CD14-positive monocyte (primary cell): Measurements from ENCODE around the gene MIA2. TPM values are rescaled to one million over a fixed set of nuclear protein-coding genes. Genes with fewer than 3 reads are reported as not detected.

ENCODE experiments used
- DNase-seq, 3 donors: peaks; one replicate each; pipeline ENCODE4 v3.0.0-alpha.2; 2011 to 2022
- H2AFZ ChIP-seq: 2 replicates; pipeline ENCODE4 v1.6.0; 2012; ENCODE audit warnings: mild to moderate bottlenecking, low read depth, low read length, inconsistent platforms; ENCODE audit not compliant: insufficient read depth, poor library complexity, severe bottlenecking
- H3K27ac ChIP-seq, 2 donors: 1 replicate in 1 of 2; 2 replicates in 1 of 2; pipeline ENCODE4 v1.5.1; 2012 to 2013; ENCODE audit warnings: low read length in 2 of 2, control low read depth in 1 of 2, inconsistent platforms in 1 of 2, low read depth in 1 of 2, mild to moderate bottlenecking in 1 of 2
- H3K27me3 ChIP-seq, 2 donors: one replicate each; pipeline versions ENCODE4 v1.6.0 to v1.6.1; 2011 to 2013; ENCODE audit warnings: low read length in 2 of 2; ENCODE audit not compliant: control insufficient read depth in 2 of 2, insufficient read depth in 2 of 2
- H3K36me3 ChIP-seq, 2 donors: replicated peaks in 1 of 2; 1 replicate in 1 of 2; 2 replicates in 1 of 2; pipeline versions ENCODE4 v1.5.1 to v1.6.1; 2012 to 2013; ENCODE audit warnings: low read length in 2 of 2, control low read depth in 1 of 2, inconsistent platforms in 1 of 2, mild to moderate bottlenecking in 1 of 2; ENCODE audit not compliant: insufficient read depth in 2 of 2, control insufficient read depth in 1 of 2
- H3K4me1 ChIP-seq, 2 donors: 1 replicate in 1 of 2; 2 replicates in 1 of 2; pipeline versions ENCODE4 v1.5.1 to v1.6.1; 2012 to 2013; ENCODE audit warnings: low read length in 2 of 2, control low read depth in 1 of 2, inconsistent platforms in 1 of 2, mild to moderate bottlenecking in 1 of 2, moderate library complexity in 1 of 2; ENCODE audit not compliant: insufficient read depth in 2 of 2, control insufficient read depth in 1 of 2
- H3K4me2 ChIP-seq: replicated peaks from 2 replicates; pipeline ENCODE3; 2012; ENCODE audit warnings: low read length, moderate library complexity, mild to moderate bottlenecking; ENCODE audit not compliant: poor library complexity, severe bottlenecking; ENCODE audit errors: extremely low read depth
- H3K4me3 ChIP-seq, 3 experiments: fragments of 200-600 bp in 1 of 3; sonication (generic) in 1 of 3; replicated peaks in 1 of 3; 1 replicate in 2 of 3; 2 replicates in 1 of 3; pipeline ENCODE4 v1.5.1; 2011 to 2013; ENCODE audit warnings: low read length in 3 of 3, mild to moderate bottlenecking in 3 of 3, control low read depth in 2 of 3, low read depth in 2 of 3, inconsistent platforms in 1 of 3, moderate library complexity in 1 of 3
- H3K79me2 ChIP-seq: 2 replicates; pipeline ENCODE4 v1.6.0; 2012; ENCODE audit warnings: mild to moderate bottlenecking, control low read depth, inconsistent platforms, low read length, moderate library complexity; ENCODE audit not compliant: insufficient read depth
- H3K9ac ChIP-seq: 2 replicates; pipeline ENCODE4 v1.6.0; 2017; ENCODE audit warnings: low read length, mild to moderate bottlenecking; ENCODE audit not compliant: insufficient read depth, poor library complexity, severe bottlenecking
- H3K9me3 ChIP-seq, 2 donors: replicated peaks in 1 of 2; 1 replicate in 1 of 2; 2 replicates in 1 of 2; pipeline versions ENCODE4 v1.5.1 to v1.6.1; 2012 to 2013; ENCODE audit warnings: low read length in 2 of 2, control low read depth in 1 of 2; ENCODE audit not compliant: control insufficient read depth in 1 of 2, insufficient read depth in 1 of 2
- H4K20me1 ChIP-seq: 2 replicates; pipeline ENCODE4 v1.6.0; 2012; ENCODE audit warnings: mild to moderate bottlenecking, low read length, control low read depth, moderate library complexity; ENCODE audit not compliant: insufficient read depth
- H3K27ac Mint-ChIP-seq, 7 donors: one replicate each; pipeline ENCODE4 v1.8.0; 2020; ENCODE audit warnings: mild to moderate bottlenecking in 7 of 7, mixed read lengths in 7 of 7, moderate library complexity in 6 of 7, inconsistent platforms in 2 of 7
- H3K27me3 Mint-ChIP-seq, 3 donors: one replicate each; pipeline ENCODE4 v1.8.0; 2021 to 2022; ENCODE audit warnings: low read depth in 3 of 3, mild to moderate bottlenecking in 3 of 3, mixed read lengths in 3 of 3, moderate library complexity in 3 of 3, inconsistent platforms in 1 of 3
- H3K36me3 Mint-ChIP-seq, 2 donors: one replicate each; pipeline ENCODE4 v1.8.0; 2020; ENCODE audit warnings: mixed read lengths in 2 of 2, inconsistent platforms in 1 of 2, mild to moderate bottlenecking in 1 of 2
- H3K4me1 Mint-ChIP-seq: one replicate; pipeline ENCODE4 v1.8.0; 2020; ENCODE audit warnings: mild to moderate bottlenecking, mixed read lengths
- H3K4me3 Mint-ChIP-seq, 2 donors: one replicate each; pipeline ENCODE4 v1.8.0; 2020; ENCODE audit warnings: mild to moderate bottlenecking in 2 of 2, mixed read lengths in 2 of 2, moderate library complexity in 1 of 2
- H3K9me3 Mint-ChIP-seq, 7 donors: one replicate each; pipeline ENCODE4 v1.8.0; 2020 to 2022; ENCODE audit warnings: mixed read lengths in 7 of 7, mild to moderate bottlenecking in 6 of 7, moderate library complexity in 6 of 7, inconsistent platforms in 2 of 7
- CTCF ChIP-seq: fragments of 200-600 bp; IDR thresholded peaks from one replicate; pipeline ENCODE4 v1.8.0; 2022; ENCODE audit warnings: antibody characterized with exemption, mild to moderate bottlenecking
- WGBS: methylation state at CpG from one replicate; pipeline ENCODE4 v1.1.5; 2013; ENCODE audit warnings: missing lambda C conversion rate; ENCODE audit not compliant: insufficient coverage; 5-methylcytosine and 5-hydroxymethylcytosine counted together
- intact Hi-C, 2 donors: fragments of 100-400 bp; cut with micrococcal nuclease; formaldehyde crosslinking; loops; one replicate each; pipeline versions ENCODE4 v1.15.0 to v1.15.1; 2023
- polyA plus RNA-seq, 3 donors: library from polyadenylated mRNA; depleted of rRNA in 1 of 3; unstranded in 2 of 3; stranded (reverse) in 1 of 3; fragments of 300-500 nt in 2 of 3; fragments of >200 nt in 1 of 3; fragmentation: Illumina TruSeq in 2 of 3; gene quantifications; 1 replicate in 2 of 3; 2 replicates in 1 of 3; pipeline ENCODE4 v1.2.3, GENCODE V29; 2012 to 2021

Gene MIA2
- polyA plus RNA-seq, 3 donors, result 19.1 to 24.6 (median 20.0) TPM

GRCh38 chr14:39272918-39273317, 39.2 kb downstream of the MIA2 start:
- Mint-ChIP-seq H3K4me3 (no peak overlapping the region), H3K36me3 (peaks cover 12 to 21% of the 10 kb centered on the region in 2 donors), H3K4me1 (peaks cover 61% of the 10 kb centered on the region), H3K9me3 (peaks cover 0 to 12% (median 7%) of the 10 kb centered on the region in 7 donors), H3K27me3 (peaks cover 0 to 3% (median 2%) of the 10 kb centered on the region in 3 donors), H3K27ac (peak overlapping the region in 1 of 7 donors; percentile 45)
- WGBS, result no CpG with 5 or more reads among the region's 1 CpG
- no peak overlapping the region for H2AFZ ChIP-seq
- peaks cover 98% of the 10 kb centered on the region for H3K79me2 ChIP-seq
- H4K20me1 ChIP-seq, result peaks cover 78% of the 10 kb centered on the region
- H3K4me2 ChIP-seq, result no peak overlapping the region
- peaks cover 0 to 6% of the 10 kb centered on the region in 2 donors for H3K9me3 ChIP-seq
- H3K4me1 ChIP-seq, result peaks cover 15 to 26% of the 10 kb centered on the region in 2 donors
- no peak overlapping the region for H3K4me3 ChIP-seq
- no peak for TF ChIP-seq CTCF
- no peak overlapping the region for H3K9ac ChIP-seq
- no peak for DNase-seq
- no peak overlapping the region for H3K27ac ChIP-seq
- no peaks in the 10 kb centered on the region for H3K27me3 ChIP-seq
- peaks cover 0 to under 1% of the 10 kb centered on the region in 2 donors for H3K36me3 ChIP-seq
- intact Hi-C loops, result no loop called here

- H3K27ac Mint-ChIP-seq, result peak overlapping the region in 2 of 7 donors; percentile 41 to 53
- H3K4me3 Mint-ChIP-seq, result no peak overlapping the region
- peaks cover 88% of the 10 kb centered on the region for H3K79me2 ChIP-seq
- H4K20me1 ChIP-seq, result peaks cover 81% of the 10 kb centered on the region
- no peak overlapping the region for H2AFZ ChIP-seq
- H3K36me3 ChIP-seq, result peaks cover 18 to 26% of the 10 kb centered on the region in 2 donors
- peaks cover 0 to 12% (median 7%) of the 10 kb centered on the region in 7 donors for H3K9me3 Mint-ChIP-seq
- WGBS, result no CpG with 5 or more reads among the region's 5 CpGs
- H3K27me3 ChIP-seq, result no peaks in the 10 kb centered on the region
- no peak for TF ChIP-seq CTCF
- peaks cover 30 to 41% of the 10 kb centered on the region in 2 donors for H3K36me3 Mint-ChIP-seq
- intact Hi-C loops, result no loop called here
- peaks cover 45% of the 10 kb centered on the region for H3K4me1 Mint-ChIP-seq
- peaks cover 0 to 6% of the 10 kb centered on the region in 2 donors for H3K9me3 ChIP-seq
- H3K27me3 Mint-ChIP-seq, result peaks cover 0 to 3% (median 2%) of the 10 kb centered on the region in 3 donors
- H3K27ac ChIP-seq, result no peak overlapping the region
- no peak overlapping the region for H3K4me3 ChIP-seq
- no peak overlapping the region for H3K9ac ChIP-seq
- DNase-seq, result no peak
- no peak overlapping the region for H3K4me2 ChIP-seq
- peaks cover 2 to 4% of the 10 kb centered on the region in 2 donors for H3K4me1 ChIP-seq
Measured at GRCh38 chr14:39275395-39275794, 41.7 kb downstream of the MIA2 start.
